Endodermal cell (in vitro differentiated cells): ENCODE measurements around the gene ERBB4. TPM values are rescaled to one million over a fixed set of nuclear protein-coding genes. Genes with fewer than 3 reads are reported as not detected.

Experiments used
- DNase-seq: peaks from one replicate; pipeline ENCODE4 v3.0.0-alpha.2; 2017
- H3K27ac ChIP-seq: 2 replicates; pipeline ENCODE4 v1.5.1; 2013; ENCODE audit warnings: mild to moderate bottlenecking, low read depth, low read length, moderate library complexity
- H3K27me3 ChIP-seq: 2 replicates; pipeline ENCODE4 v1.6.1; 2013; ENCODE audit warnings: mild to moderate bottlenecking, low read length, moderate library complexity; ENCODE audit not compliant: insufficient read depth, control insufficient read depth, poor library complexity, severe bottlenecking
- H3K36me3 ChIP-seq: 2 replicates; pipeline ENCODE4 v1.7.0; 2013; ENCODE audit warnings: mild to moderate bottlenecking, low read length, moderate library complexity; ENCODE audit not compliant: control insufficient read depth, insufficient read depth
- H3K4me1 ChIP-seq: one replicate; pipeline ENCODE4 v1.7.0; 2013; ENCODE audit warnings: low read length; ENCODE audit not compliant: control insufficient read depth, insufficient read depth
- H3K4me3 ChIP-seq: 2 replicates; pipeline ENCODE4 v1.5.1; 2013; ENCODE audit warnings: mild to moderate bottlenecking, low read length, moderate library complexity
- H3K9ac ChIP-seq: 2 replicates; pipeline ENCODE4 v1.6.1; 2013; ENCODE audit warnings: mild to moderate bottlenecking, low read length, moderate library complexity; ENCODE audit not compliant: poor library complexity, severe bottlenecking; ENCODE audit errors: extremely low read depth
- H3K9me3 ChIP-seq: 2 replicates; pipeline ENCODE4 v1.6.1; 2013; ENCODE audit warnings: mild to moderate bottlenecking, low read length, moderate library complexity; ENCODE audit not compliant: control insufficient read depth
- H3K27ac Mint-ChIP-seq: 2 replicates; pipeline ENCODE4 v1.8.0; 2020; ENCODE audit warnings: mixed read lengths
- H3K27me3 Mint-ChIP-seq: 2 replicates; pipeline ENCODE4 v1.8.0; 2021; ENCODE audit warnings: mild to moderate bottlenecking, mixed read lengths; ENCODE audit not compliant: insufficient read depth
- H3K36me3 Mint-ChIP-seq: 2 replicates; pipeline ENCODE4 v1.8.0; 2020; ENCODE audit warnings: low read depth, mixed read lengths
- H3K4me1 Mint-ChIP-seq: 2 replicates; pipeline ENCODE4 v1.8.0; 2020; ENCODE audit warnings: mixed read lengths
- H3K4me3 Mint-ChIP-seq: 2 replicates; pipeline ENCODE4 v1.8.0; 2020; ENCODE audit warnings: mild to moderate bottlenecking, moderate library complexity, mixed read lengths
- H3K9me3 Mint-ChIP-seq: 2 replicates; pipeline ENCODE4 v1.8.0; 2020; ENCODE audit warnings: mild to moderate bottlenecking, mixed read lengths
- CTCF ChIP-seq: fragments of 200-600 bp; sonication (generic); conservative IDR thresholded peaks from 2 replicates; pipeline ENCODE4 v1.5.0; 2021; ENCODE audit warnings: antibody characterized with exemption, mild to moderate bottlenecking
- WGBS, 2 experiments: methylation state at CpG; one replicate each; pipeline versions ENCODE4 v1.1.5 to v1.1.7; 2013; ENCODE audit warnings: missing lambda C conversion rate in 2 of 2, mixed read lengths in 1 of 2; ENCODE audit not compliant: insufficient coverage in 1 of 2, insufficient read length in 1 of 2; 5-methylcytosine and 5-hydroxymethylcytosine counted together
- total RNA-seq, 2 donors: library from RNA; stranded (reverse); fragmentation: NEBNext Ultra II Directional in 1 of 2; extraction: Animal tissue kit (Norgen Biotek cat#: 25700) in 1 of 2; gene quantifications; 2 replicates in 1 of 2; 3 replicates in 1 of 2; pipeline ENCODE4 v1.2.1, GENCODE V29; 2021

The ERBB4 gene
- total RNA-seq, 2 donors from 2014 or later, result 154 to 158 TPM

GRCh38 chr2:212517693-212518092 lies 20.9 kb downstream of the ERBB4 start:
- Histone ChIP-seq H3K4me3 (no peak overlapping the region), H3K9ac (no peak overlapping the region), H3K4me1 (no peaks in the 10 kb centered on the region), H3K9me3 (no peaks in the 10 kb centered on the region), H3K27ac (no peak overlapping the region), H3K27me3 (no peaks in the 10 kb centered on the region), H3K36me3 (no peaks in the 10 kb centered on the region)
- Mint-ChIP-seq H3K4me3 (no peak overlapping the region), H3K27me3 (no peaks in the 10 kb centered on the region), H3K27ac (no peak overlapping the region), H3K4me1 (no peaks in the 10 kb centered on the region), H3K36me3 (no peaks in the 10 kb centered on the region), H3K9me3 (no peaks in the 10 kb centered on the region)
- no peak for DNase-seq
- TF ChIP-seq CTCF, result no peak
- 100% methylated on average over 1 of the region's 1 CpG; no CpG with 5 or more reads in 1 of the 2 experiments for WGBS, 2 experiments

GRCh38 chr2:212505586-212505985 lies 33.0 kb downstream of the ERBB4 start:
- H3K27me3 Mint-ChIP-seq, result no peaks in the 10 kb centered on the region

GRCh38 chr2:212495046-212495445 lies 43.6 kb downstream of the ERBB4 start:
- Mint-ChIP-seq H3K36me3 (no peaks in the 10 kb centered on the region), H3K27me3 (no peaks in the 10 kb centered on the region), H3K27ac (no peak overlapping the region), H3K9me3 (no peaks in the 10 kb centered on the region), H3K4me3 (no peak overlapping the region), H3K4me1 (no peaks in the 10 kb centered on the region)
- TF ChIP-seq CTCF, result no peak
- Histone ChIP-seq H3K27me3 (no peaks in the 10 kb centered on the region), H3K4me1 (no peaks in the 10 kb centered on the region), H3K9me3 (no peaks in the 10 kb centered on the region), H3K36me3 (no peaks in the 10 kb centered on the region), H3K9ac (no peak overlapping the region), H3K4me3 (no peak overlapping the region), H3K27ac (no peak overlapping the region)
- 100% methylated on average over 1 of the region's 1 CpG; no CpG with 5 or more reads in 1 of the 2 experiments for WGBS, 2 experiments
- no peak for DNase-seq

More at GRCh38 chr2:212505586-212505985, 33.0 kb downstream of the ERBB4 start:
- H3K4me3 Mint-ChIP-seq, result no peak overlapping the region
- no peaks in the 10 kb centered on the region for H3K36me3 Mint-ChIP-seq
- no peaks in the 10 kb centered on the region for H3K9me3 Mint-ChIP-seq
- no peaks in the 10 kb centered on the region for H3K4me1 ChIP-seq
- no peaks in the 10 kb centered on the region for H3K9me3 ChIP-seq
- no peaks in the 10 kb centered on the region for H3K36me3 ChIP-seq
- no peaks in the 10 kb centered on the region for H3K27me3 ChIP-seq
- no peak for DNase-seq
- H3K27ac ChIP-seq, result no peak overlapping the region
- no peak overlapping the region for H3K27ac Mint-ChIP-seq
- no peak overlapping the region for H3K4me3 ChIP-seq
- H3K9ac ChIP-seq, result no peak overlapping the region
- WGBS, 2 experiments, result 56% methylated on average over 1 of the region's 2 CpGs; no CpG with 5 or more reads in 1 of the 2 experiments
- no peak for TF ChIP-seq CTCF
- peaks cover 3% of the 10 kb centered on the region for H3K4me1 Mint-ChIP-seq
